GM12875 (cell line): ENCODE data around the gene TRIM41.
"Not testable (repeated sequence)": the region's sequence is repeated elsewhere in the genome, so short reads cannot be mapped to it uniquely, and the experiment has no call there.

Experiments used
- H3K4me3 ChIP-seq: one replicate; pipeline ENCODE4 v1.5.1; 2011; ENCODE audit warnings: low read depth, low read length, control low read depth
- CTCF ChIP-seq: IDR thresholded peaks from 2 replicates; pipeline ENCODE4 v1.5.1; 2011; ENCODE audit warnings: low read depth, mild to moderate bottlenecking, control low read depth, inconsistent platforms, low read length, moderate library complexity, borderline replicate concordance; ENCODE audit not compliant: insufficient read depth

Gene TRIM41

GRCh38 chr5:181281077-181281983 lies 58.2 kb downstream of the TRIM41 start:
- H3K4me3 ChIP-seq: no peak overlapping the region
- TF ChIP-seq CTCF: no peak

GRCh38 chr5:181281984-181282316 lies 58.9 kb downstream of the TRIM41 start:
- no peak for TF ChIP-seq CTCF
- H3K4me3 ChIP-seq: no peak overlapping the region

GRCh38 chr5:181282415-181282814 lies 59.3 kb downstream of the TRIM41 start:
- not testable (repeated sequence) for H3K4me3 ChIP-seq

GRCh38 chr5:181282874-181283273 lies 59.8 kb downstream of the TRIM41 start:
- no peak for TF ChIP-seq CTCF
- H3K4me3 ChIP-seq: no peak overlapping the region

- no peak overlapping the region for H3K4me3 ChIP-seq
- no peak for TF ChIP-seq CTCF
Observed at GRCh38 chr5:181283347-181283746, 60.3 kb downstream of the TRIM41 start.

GRCh38 chr5:181283841-181284755 lies 61.0 kb downstream of the TRIM41 start:
- not testable (repeated sequence) for H3K4me3 ChIP-seq
